ENCODE results near the gene MAP4K2. TPM values are rescaled to one million over a fixed set of nuclear protein-coding genes. Genes with fewer than 3 reads are reported as not detected.
A peak's percentile ranks its signal among the peaks of the same experiment; 100 is the strongest.

The MAP4K2 gene
- total and polyA plus RNA-seq, 2 of the 13 experiments (the other 11 are each of a cell fraction or from before 2014, with no cell fraction given): 8.3 to 17.6 TPM

GRCh38 chr11:64777449-64778222 is 25.4 kb downstream of the MAP4K2 start (continued):
- TF ChIP-seq GABPB1 (CRISPR knock-in tag; IDR thresholded peaks at IDR 0.05) (0 out of 2 replicates have a peak, but pooled peaks have one; percentile 20), ZHX1 (CRISPR knock-in tag; IDR thresholded peaks at IDR 0.05; ENCODE audit: low read depth) (no peak), U2AF2 (IDR thresholded peaks at IDR 0.05; ENCODE audit: low read depth, low read length) (no peak), HNRNPLL (IDR thresholded peaks at IDR 0.05; ENCODE audit: low read depth, low read length, poor library complexity, severe bottlenecking) (peak; percentile 48), ZNF580 (CRISPR knock-in tag; IDR thresholded peaks at IDR 0.05; ENCODE audit: borderline replicate concordance, low read depth) (no peak), CAMTA2 (CRISPR knock-in tag; IDR thresholded peaks at IDR 0.05; ENCODE audit: borderline replicate concordance) (0 out of 2 replicates have a peak, but pooled peaks have one; percentile 64), JUN (CRISPR knock-in tag; IDR thresholded peaks at IDR 0.05) (no peak), ZNF644 (CRISPR knock-in tag; IDR thresholded peaks at IDR 0.05; ENCODE audit: low read depth) (no peak), ZNF512 (CRISPR knock-in tag; IDR thresholded peaks at IDR 0.05) (no peak), ZNF891 (CRISPR knock-in tag; IDR thresholded peaks at IDR 0.05) (0 out of 2 replicates have a peak, but pooled peaks have one; percentile 56), ZNF646 (CRISPR knock-in tag; IDR thresholded peaks at IDR 0.05) (no peak), MIER2 (CRISPR knock-in tag; IDR thresholded peaks at IDR 0.05) (peak; percentile 67; the same call in 1 of the 2 replicates), NR3C1 (CRISPR knock-in tag; IDR thresholded peaks at IDR 0.05) (no peak), CENPX (CRISPR knock-in tag; IDR thresholded peaks at IDR 0.05) (no peak)
